Measurements from ENCODE around the gene DCHS2. TPM values are rescaled to one million over a fixed set of nuclear protein-coding genes. Genes with fewer than 3 reads are reported as not detected.

Gene DCHS2, protein sequence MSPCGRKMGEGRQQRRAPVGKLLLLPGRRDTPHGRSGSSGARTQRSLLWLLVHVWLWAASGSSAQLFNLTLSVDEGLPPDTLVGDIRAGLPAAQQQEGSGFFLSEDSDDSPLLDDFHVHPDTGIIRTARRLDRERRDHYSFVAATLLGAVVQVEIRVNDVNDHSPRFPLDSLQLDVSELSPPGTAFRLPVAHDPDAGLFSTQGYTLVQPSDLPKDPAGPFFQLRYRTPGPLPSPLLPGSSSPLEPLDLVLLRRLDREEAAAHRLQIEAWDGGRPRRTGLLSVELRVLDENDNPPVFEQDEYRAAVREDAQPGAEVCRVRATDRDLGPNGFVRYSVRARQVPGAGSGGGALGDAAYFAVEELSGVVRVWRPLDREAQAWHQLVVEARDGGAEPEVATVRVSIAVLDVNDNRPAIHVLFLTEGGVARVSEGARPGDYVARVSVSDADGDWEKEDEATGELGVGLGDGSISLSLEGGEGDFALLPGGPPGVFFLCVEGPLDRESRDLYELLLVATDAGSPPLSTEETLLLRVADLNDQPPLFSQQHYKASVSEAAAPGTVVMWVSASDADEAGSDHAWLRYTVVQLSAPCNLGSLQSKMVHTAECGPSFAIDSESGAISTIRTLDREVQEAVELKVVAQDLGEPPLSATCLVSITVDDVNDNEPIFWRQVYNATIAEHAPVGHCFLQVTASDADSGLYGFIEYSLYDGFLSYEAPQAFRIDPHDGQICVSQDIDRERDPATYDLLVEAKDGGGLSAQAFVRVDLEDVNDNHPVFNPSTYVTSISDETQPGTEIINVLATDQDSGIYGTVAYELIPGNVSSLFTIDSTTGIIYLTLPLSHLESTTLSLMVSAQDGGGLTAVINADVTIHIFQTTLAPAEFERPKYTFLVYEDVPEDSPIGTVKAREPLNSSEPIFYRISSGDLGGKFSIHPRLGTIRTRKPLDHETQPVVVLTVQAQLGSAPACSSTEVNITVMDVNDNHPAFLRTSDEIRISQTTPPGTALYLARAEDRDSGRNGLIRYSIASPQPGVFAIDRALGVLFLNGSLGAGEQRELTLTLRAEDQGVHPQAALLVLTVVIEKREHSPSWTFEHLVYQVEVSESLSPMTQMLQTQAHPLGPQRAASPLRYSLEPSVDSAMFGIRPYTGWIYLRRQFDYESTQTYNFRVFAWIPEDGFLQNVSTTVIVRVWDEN (N-terminal part only)
- total RNA-seq: 28.6 TPM

DNA sequence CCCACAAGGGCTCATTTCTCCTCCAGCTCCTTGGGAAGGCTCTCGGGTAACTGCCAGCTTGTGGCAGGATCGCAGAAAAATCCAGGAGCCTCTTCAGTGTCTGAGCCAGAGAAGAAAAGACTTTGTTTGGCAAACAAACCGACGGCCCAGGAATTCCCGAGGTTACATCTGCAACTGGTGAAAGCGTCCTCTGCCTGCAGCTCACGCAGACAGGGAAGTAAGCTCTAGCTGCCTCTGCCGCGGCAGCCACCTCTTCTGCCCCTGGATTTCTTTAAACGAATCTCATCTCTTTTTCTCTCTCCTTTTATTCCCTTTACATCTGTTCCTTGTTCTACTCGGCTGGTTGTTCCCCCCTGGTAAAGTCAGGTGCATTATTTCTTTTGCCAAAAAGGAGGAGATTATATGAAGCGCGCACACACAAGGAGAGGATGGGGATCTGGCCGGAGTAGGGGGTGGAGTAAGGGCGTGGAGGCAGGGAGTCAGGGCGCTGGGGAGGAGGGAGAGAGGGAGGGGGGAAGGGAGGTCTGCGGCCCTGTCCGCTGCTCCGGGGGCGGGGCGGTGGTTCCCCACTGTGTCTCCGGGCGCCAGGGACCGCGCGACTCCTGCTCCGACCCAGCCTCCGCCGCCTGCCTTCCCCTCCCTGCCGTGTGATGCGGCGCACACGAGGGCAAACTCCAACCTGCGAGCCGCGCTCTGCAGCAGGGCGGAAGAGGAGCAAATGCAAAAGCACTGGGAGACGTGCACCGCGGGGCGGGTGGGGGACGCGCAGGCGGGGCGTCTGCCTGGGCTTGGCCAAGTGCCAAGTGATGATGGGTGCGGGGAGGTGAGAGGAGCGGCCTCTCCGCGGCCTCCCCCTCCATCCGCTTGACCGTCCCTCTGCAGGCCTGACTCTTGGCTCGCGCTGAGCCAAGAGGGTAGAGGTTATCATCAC lies at the start of gene DCHS2:
Gene DCHS2 (minus strand): TSS at position 459 of the 931 bp plus-strand sequence. CDS start 444 bp downstream, at position 15.

Other genes starting within 250 kb of the DCHS2 start
- 74.3 TPM for gene PLRG1, start 58.6 kb upstream of the DCHS2 start, total RNA-seq
- gene FGB, start 71.2 kb upstream of the DCHS2 start, total RNA-seq: not detected
- gene FGA, start 98.9 kb upstream of the DCHS2 start, total RNA-seq: not detected
- not detected for gene FGG, start 120.9 kb upstream of the DCHS2 start, total RNA-seq

Measured in diencephalon (tissue), 1 donor.